Suppressor macrophage treated with lipopolysaccharide for 4 hours (primary cell): Measurements from ENCODE around the gene PDLIM5.
A peak's percentile ranks its signal among the peaks of the same experiment; 100 is the strongest.
"Not testable (repeated sequence)": the region's sequence is repeated elsewhere in the genome, so short reads cannot be mapped to it uniquely, and the experiment has no call there.

ENCODE experiments used
- DNase-seq: peaks from one replicate; pipeline ENCODE4 v3.0.0-alpha.2; 2020

PDLIM5 gene

DNA sequence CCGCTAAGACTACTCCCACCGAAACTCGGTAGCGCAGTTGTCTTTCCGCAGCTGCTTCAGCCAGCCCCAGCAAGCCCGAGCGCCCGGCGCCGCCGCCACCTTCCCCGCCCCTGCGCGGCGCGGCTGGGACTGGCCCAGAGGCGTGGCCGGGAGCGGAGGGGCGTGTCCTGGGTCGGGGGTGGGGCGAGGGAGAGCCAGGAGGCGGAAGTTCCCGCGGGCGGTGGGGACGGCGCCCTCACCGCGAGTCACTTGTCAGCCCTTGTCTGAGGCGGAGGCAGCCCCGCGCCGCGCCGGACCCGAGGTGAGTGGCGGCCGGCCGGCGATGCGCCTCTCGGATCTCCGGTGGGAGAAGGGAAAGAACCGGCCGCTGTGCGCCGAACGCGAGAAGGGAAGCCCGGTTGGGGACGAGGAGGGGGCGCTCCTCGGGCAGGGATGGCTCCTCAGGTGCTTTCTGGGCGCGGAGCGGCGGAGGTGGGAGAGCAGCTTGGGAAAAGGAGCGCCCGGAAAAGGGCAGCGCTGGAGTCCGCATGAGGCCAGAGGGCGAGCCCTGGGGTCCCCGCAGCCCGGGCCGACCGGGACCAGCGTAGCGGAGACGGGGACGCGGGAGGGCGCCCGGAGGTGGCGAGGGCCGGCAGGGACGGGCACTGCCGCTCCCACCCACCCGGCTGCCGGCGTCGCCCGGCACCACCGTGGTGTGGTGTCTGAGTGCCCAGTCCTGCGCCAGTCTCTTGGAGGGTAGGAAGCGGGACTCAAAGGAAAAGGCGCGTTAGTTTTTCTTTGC is at the start of gene PDLIM5:
Gene PDLIM5 (plus strand): TSS at position 248 of the 781 bp plus-strand sequence. CDS start 3,347 bp downstream, outside the sequence.
- peak; percentile 96 for DNase-seq

GRCh38 chr4:94402439-94402838 is 49.3 kb upstream of the PDLIM5 start:
- not testable (repeated sequence) for DNase-seq

DNA sequence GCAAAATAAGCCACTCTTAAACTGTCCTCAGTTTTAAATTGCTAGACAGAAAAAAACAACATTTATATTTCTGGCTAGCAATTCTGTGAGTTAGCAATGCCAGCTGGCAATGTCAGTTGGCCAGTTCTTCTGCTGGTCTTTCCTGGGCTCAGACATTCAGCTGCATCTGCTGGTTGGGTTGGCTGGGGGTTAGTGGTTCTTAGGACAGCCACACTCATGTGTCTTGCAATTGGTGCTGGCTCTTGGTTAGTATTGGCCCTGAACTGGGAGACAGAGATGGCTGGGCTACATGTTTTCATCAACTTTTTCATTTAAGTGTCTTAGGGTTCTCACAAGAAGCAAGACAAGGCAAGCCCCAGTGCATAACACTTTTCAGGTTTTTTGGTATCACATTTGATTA is 48.0 kb upstream of the PDLIM5 start:
- no peak for DNase-seq

GRCh38 chr4:94406668-94407437 is 44.9 kb upstream of the PDLIM5 start:
- DNase-seq, result peak; percentile 88

- no peak for DNase-seq
Observed at GRCh38 chr4:94407846-94408245, 43.9 kb upstream of the PDLIM5 start.

- no peak for DNase-seq
Observed at GRCh38 chr4:94408549-94409374, 43.0 kb upstream of the PDLIM5 start.

DNA sequence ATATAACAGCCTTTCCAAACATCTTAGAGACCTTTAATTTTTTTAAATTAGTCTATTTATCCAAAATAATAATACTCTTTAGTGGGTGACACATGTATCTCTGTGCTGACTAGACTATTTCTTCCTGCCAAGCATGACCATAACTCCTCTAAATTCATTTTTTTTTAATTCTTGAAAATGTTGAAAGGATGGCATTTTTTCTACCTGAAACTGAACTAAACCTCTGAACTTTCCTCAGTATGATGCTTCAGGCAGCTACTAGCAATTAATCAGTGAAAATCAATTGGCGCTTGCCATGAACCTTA is 42.4 kb upstream of the PDLIM5 start:
- no peak for DNase-seq

- DNase-seq, result no peak
Observed at GRCh38 chr4:94409962-94410361, 41.8 kb upstream of the PDLIM5 start.

DNA sequence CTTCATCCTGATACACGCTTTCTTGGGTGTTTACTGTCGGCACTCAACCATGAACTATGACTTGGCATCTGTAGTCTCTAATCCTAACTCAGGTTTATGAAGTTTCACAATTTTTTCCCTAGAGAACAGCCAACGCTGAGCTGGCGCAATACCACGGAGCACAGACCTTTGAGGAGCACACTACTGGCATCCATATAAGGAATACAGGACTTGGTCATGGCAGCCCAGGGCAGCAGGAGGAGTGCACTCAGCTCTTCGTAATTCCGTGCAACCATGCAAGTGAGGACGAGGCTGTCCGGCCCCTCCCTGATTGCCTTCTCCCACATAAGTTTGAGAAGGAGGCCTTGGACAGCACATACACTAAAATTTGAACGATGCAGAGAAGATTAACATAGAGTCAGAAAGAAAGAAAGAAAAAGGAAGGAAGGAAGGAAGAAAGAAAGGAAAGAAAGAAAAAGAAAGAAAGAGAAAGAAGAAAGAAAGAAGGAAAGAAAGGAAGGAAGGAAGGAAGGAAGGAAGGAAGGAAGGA is 41.0 kb upstream of the PDLIM5 start:
- no peak for DNase-seq

DNA sequence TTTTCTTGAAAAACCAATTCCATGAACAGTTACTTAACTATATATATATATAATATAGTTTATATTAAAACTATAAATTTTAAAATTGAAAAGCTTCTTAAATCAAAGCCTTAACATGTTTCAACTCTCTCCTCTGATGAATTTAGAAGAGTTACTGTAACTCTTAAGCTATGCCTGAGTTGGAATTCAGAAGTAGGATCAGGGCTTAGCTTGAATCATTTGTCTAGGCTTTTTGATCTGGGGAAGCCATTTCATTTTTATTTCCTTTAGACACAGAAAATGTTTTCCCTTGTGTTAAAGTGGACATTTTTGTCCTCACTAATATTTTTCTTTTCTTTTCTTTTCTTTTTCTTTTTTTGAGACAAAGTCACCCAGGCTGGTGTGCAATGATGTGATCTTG is 40.4 kb upstream of the PDLIM5 start:
- no peak for DNase-seq

- DNase-seq, result no peak
Observed at GRCh38 chr4:94412019-94412657, 39.6 kb upstream of the PDLIM5 start.

DNA sequence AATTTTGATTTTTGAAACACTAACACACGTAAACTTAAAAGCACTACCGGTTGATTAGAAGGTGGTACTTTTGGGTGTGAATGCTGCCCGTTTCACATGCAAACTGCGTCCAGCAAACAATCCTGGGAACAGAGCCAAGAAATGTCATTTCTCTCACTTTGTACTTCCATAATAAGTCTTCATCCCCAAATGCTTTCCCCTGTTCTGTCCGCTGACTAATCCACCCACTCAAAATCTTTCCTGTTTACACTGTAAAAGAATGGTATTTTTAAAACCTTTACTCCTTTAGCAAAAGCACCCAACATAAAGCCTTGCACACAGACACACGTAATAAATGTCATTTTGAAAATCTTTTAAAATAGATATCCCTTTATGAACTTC is 39.1 kb upstream of the PDLIM5 start:
- DNase-seq, result peak; percentile 49

DNA sequence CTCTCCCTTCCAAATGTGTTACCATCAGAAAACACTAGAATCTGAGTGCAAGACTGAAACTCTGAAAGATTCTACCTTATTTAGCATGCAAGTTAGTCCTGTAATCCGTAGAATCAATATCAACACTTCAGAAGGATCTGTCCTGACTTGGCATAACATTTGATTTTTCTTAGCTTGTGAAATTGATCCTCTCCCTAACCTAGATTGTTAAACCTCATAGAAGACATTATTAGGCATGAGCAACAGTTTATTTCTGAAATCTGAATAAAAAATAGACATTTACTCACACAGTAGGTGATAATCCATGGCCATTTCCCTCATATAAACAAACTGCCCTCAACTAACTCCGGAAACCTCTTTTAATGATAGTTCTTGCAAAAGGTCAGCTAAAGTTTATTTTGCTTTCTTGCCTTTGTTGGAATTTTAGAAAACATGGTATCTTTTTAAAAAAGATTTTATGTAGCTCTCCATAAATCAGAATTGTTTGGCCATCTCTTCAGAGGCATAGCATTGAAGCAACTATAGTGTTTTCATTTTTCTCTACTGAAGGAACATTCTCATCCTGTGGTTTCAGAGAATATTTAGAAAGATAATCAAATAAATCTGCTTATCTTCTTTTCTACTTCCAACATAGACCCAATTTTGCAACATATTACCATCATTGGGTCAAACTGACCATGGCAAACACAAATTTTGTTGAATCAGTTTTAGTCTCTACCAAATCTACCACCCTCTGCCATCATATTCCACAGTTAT is 38.5 kb upstream of the PDLIM5 start:
- DNase-seq, result no peak

DNA sequence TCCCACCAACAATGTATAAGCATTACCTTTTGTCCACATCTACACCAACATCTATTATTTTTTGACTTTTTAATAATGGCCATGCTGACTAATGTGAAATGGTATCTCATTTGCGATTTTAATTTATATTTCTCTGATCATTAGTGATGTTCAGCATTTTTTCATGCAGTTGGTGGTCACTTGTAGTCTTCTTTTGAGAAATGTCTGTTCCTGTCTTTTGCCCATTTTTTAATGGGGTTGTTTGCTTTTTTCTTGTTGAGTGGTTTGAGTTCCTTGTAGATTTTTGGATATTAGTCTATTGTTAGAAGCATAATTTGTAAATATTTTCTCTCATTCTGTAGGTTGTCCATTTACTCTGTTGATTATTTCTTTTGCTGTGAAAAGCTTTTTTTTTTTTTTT is 36.8 kb upstream of the PDLIM5 start:
- no peak for DNase-seq

DNA sequence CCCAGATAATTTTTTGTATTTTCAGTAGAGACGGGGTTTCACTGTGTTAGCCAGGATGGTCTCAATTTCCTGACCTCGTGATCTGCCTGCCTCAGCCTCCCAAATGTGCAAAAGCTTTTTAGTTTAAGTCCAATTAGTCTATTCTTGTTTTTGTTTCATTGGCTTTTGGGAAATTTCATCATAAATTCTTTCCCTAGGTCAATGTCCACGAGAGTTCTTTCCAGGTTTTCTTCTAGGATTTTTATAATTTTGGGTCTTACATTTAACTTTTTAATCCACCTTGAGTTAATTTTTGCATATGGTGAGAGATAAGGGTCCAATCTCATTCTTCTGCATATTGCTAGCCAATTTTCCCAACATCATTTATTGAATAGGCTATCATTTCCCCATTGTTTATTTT is 36.3 kb upstream of the PDLIM5 start:
- no peak for DNase-seq

GRCh38 chr4:94416335-94416734 is 35.4 kb upstream of the PDLIM5 start:
- no peak for DNase-seq

DNA sequence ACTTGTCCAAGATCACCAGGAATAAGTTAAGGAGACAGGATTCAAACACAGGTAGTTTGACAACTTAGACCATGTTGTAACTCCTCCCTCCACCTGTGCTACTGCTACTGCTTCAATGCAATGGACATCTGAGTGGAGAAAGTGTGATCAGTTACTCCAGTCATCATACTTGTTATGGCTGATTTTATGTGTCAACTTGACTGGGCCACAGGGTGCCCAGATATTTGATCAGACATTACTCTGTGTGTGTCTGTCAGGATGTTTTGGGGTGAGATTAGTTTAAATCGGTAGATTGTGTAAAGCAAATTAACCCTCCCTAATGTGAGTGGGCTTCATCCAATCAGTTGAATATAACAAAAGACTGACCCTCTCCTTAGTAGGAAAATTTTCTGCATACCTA is 34.8 kb upstream of the PDLIM5 start:
- DNase-seq, result no peak

GRCh38 chr4:94419549-94419948 is 32.2 kb upstream of the PDLIM5 start:
- no peak for DNase-seq

DNA sequence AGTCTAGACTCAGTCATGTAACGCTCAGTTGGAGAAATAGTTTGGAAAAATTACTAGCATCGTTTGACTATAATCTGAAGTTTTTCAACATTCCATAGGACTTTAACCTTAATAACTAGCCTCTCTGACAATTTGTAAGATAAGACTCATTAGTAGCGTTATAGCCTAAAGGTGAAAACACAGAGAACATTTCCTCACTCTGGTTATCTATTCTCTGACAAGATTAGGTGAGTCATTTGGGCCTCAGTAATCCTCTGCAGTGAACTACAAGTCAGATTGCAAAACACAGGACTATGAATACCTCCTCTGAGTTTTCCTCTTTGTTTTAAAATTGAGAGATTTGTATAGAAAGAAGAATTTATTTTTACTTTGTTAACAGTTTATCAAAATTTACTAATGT is 31.8 kb upstream of the PDLIM5 start:
- DNase-seq, result no peak

GRCh38 chr4:94420356-94420755 is 31.4 kb upstream of the PDLIM5 start:
- no peak for DNase-seq

DNA sequence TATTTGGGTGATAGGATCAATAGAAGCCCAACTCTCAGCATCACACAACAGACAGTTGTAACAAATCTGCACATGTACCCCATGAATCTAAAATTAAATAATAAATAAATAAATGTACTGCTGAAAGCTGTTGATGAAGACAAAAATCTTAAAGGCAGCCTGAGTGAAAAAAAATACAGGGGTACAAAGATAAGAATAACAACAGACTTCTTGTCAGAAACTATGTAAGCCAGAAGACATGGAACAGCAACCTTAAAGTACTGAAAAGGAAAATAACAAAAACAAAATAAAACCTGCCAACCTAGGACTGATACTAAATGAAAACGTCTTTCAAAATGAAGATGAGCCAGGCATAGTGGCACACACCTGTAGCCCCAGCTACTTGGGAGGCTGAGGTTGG is 25.0 kb upstream of the PDLIM5 start:
- no peak for DNase-seq

GRCh38 chr4:94428884-94429283 is 22.9 kb upstream of the PDLIM5 start:
- no peak for DNase-seq
